ENCODE results near the gene PIP4K2A.
"Not testable (repeated sequence)": the region's sequence is repeated elsewhere in the genome, so short reads cannot be mapped to it uniquely, and the experiment has no call there.

The PIP4K2A gene

DNA sequence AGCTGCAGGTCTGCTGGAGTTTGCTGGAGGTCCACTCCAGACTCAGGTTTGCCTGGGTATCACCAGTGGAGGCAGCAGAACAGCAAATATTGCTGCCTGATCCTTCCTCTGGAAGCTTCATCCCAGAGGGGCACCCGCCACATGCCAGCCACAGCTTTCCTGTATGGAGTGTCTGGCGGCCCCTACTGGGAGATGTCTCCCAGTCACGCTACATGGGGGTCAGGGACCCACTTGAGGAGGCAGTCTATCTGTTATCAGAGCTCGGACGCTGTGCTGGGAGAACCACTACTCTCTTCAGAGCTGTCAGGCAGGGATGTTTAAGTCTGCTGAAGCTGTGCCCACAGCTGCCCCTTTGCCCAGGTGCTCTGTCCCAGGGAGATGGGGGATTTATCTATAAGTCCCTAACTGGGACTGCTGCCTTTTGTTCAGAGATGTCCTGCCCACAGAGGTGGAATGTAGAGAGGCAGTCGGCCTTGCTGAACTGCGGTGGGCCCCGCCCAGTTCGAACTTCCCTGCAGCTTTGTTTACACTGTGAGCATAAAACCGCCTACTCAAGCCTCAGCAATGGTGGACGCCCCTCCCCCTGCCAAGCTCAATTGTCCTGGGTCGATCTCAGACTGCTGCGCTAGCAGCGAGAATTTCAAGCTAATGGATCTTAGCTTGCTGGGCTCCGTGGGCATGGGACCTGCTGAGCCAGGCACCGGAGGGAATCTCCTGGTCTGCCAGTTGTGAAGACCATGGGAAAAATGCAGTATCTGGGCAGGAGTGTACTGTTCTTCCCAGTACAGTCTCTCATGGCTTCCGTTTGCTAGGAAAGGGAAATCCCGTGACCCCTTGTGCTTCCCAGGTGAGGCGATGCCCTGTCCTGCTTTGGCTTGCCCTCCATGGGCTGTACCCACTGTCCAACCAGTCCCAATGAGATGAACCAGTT lies 200.6 kb downstream of the PIP4K2A start:
- not testable (repeated sequence) for DNase-seq (ENCODE audit: low spot score)

DNA sequence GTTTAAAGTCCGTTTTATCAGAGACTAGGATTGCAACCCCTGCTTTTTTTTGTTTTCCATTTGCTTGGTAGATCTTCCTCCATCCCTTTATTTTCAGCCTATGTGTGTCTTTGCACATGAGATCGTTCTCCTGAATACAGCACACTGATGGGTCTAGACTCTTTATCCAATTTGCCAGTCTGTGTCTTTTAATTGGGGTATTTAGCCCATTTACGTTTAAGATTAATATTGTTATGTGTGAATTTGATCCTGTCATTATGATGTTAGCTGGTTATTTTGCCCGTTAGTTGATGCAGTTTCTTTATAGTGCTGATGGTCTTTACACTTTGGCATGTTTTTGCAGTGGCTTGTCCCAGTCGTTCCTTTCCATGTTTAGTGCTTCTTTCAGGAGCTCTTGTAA lies 202.4 kb downstream of the PIP4K2A start:
- not testable (repeated sequence) for DNase-seq (ENCODE audit: low spot score)

DNA sequence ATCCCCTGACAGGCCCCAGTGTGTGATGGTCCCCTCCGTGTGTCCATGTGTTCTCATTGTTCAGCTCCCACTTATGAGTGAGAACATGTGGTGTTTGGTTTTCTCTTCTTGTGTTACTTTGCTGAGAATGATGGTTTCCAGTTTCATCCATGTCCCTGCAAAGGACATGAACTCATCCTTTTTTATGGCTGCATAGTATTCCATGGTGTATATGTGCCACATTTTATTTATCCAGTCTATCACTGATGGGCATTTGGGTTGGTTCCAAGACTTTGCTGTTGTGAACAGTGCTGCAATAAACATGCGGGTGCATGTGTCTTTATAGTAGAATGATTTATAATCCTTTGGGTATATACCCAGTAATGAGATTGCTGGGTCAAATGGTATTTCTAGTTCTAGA lies 206.2 kb downstream of the PIP4K2A start:
- not testable (repeated sequence) for DNase-seq (ENCODE audit: low spot score)

DNA sequence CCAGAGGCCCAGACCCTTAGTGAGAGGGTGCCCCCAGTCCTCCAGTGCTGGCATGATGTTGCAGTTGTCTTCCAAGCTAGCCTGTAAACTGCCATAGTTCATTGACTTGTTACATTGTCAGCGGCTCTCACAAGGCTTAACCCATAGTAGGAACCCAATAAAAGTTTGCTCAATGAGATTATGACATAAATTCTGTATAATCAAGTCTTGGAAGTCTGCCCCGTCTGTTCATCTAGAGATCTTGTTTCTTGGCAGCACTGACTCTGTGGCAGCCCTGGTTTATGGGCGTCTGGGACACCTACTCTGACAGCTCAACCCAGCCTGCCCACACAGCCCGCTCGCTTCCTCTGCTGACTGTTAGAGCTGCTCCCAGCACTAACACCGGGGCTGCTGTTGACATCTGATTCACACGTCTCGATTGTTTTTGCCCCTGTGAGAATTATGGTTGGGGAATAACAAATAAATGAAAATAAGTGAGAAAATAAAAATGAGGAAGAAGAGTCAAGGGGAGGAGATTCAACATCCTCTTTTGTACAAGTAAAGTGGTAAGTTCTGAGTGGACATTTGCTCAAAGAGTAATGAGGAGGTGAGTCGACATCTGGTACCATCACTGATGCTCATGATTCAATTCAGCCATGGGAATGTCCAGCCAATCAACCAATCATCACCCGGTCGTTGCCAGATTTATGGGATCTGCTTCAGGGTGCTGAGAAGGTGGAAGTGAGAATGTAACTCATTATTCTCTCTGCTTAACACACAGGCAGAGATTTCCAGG lies 208.3 kb downstream of the PIP4K2A start:
- no peak for DNase-seq (ENCODE audit: low spot score)

DNA sequence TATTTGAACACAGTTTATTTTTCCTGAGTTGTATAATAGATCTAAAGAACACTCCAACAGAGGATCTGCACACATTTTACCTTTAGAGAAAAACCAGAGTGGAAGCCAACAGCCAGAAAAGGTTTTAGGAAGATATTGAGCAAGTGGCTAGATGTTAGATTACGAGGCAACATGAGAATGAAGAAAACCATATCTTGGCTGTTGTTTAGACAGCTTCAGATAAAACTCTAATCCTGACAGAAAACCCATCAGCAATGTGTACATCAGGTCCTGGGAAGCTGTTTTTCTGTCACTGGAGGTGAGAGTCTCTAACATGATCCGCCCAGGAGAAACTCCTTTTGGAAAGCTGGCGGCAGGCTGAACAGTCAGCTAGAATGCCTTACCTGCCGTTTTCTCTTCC lies 209.6 kb downstream of the PIP4K2A start:
- no peak for DNase-seq (ENCODE audit: low spot score)

DNA sequence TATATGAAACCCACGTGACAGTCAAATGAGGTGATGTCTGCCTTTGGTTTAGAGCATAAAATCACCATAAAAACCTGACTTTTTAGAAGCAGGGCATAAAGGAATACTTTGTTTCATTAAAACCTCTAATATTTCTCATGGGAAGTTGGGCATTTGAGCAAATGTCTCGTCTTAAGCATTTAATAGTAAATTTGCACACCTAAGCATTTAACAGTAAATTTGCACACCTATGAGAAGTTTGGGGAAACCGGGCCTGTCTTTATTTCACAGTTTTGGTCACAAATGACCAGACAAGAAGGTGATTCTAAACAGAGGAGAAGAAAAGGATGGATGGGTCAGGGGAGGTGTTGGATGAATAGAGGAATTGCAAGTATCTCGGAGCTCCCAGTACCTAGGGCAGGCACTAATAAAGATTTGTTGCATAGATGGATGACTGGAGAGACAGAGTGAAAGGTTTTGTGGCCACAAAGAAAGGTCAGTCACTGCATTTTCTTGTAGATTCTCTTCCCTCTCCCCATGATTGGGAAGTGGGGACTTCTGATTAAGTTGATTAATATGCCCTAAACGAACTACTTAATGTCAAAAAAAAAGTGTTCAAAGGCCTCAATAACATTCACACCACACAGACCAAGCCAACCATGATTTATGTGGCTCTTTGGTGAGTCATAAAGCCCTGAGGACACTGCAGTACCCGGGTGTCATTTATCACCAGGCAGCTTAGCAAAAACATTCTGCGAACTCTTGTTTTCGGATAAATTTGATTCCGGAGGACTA lies 210.9 kb downstream of the PIP4K2A start:
- DNase-seq (ENCODE audit: low spot score) = no peak

DNA sequence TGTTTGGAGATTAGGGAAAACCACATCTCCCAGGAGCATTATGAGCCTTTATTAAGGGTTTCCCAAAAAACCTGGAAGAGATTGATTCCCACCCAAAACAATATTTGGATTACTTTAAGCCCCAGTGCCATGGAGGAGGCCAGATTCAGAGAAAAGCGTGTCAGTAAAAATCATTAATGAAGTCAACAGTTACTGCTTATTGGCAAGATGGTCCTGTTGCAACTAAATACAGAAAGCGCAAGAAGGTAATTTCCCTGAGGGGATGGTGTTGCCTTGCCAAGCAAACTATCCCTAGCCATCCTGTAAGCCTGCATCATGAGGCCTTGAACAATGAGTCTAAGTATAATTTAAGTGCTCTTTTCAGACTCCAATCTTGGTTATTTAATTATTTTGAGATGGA lies 212.5 kb downstream of the PIP4K2A start:
- no peak for DNase-seq (ENCODE audit: low spot score)

DNA sequence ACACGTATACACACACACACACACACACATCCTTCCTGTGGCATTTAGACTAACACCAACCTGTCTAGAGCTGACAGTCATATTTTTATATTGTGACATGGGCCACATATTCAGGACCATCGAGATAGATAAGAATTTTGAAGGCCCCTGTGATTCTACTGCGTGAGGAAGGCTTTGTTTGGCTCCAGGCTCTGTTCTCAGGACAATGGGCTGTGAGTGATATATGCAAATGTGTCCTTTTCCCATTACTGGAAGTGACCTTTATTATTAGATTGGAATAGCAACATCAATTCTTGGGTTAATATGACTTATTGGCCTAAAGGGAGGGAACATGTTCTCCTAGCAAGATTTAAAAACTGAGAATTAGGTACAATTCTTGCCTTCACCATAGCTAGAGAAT lies 213.0 kb downstream of the PIP4K2A start:
- no peak for DNase-seq (ENCODE audit: low spot score)

DNA sequence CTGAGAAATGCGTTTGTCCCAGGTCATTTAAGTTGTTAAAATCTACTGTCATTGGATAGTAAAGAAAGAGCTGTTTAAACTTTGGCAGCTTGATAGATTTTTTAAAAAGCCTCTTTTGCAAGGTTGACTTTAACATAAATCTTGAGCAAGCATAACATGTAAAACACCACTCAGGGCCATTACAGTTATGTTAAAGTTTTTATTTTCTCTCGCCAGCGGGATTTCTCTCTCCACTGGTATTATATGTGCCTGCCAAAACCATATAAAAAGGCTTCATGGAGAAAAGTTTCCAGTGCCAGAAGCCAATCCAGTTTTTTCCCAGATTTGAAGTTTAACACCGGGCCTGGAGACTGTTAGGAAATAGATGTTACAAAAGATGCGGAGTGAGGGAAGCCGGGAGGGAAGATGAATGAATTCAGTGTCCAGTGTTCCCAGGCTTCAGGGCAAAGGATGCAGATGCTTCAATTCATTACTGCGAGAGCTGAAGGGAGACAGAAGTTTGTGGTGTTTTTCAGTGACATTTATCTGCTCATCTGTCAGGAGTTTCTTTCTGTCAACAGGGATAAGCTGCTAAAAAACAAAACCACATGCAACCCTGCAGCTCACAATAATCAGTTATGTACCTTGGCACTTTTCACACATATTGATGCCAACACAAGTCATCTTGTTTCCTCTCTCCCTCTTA lies 213.6 kb downstream of the PIP4K2A start:
- DNase-seq (ENCODE audit: low spot score) = no peak

DNA sequence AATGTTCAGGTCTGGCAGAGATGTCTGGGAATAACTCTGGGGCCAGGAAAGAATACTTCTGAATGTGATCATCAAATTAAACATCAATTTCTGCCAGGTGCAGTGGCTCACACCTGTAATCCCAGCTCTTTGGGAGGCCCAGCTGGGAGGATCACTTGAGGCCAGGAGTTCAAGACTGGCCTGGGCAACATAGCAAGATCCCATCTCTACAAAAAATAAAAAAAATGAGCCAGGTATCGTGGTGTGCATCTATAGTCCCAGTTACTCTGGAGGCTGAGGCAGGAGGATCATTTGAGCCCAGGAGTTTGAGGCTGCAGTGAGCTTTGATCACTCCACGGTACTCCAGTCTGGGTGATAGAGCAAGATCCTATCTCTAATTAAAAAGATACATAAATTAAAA lies 214.4 kb downstream of the PIP4K2A start:
- not testable (repeated sequence) for DNase-seq (ENCODE audit: low spot score)

DNA sequence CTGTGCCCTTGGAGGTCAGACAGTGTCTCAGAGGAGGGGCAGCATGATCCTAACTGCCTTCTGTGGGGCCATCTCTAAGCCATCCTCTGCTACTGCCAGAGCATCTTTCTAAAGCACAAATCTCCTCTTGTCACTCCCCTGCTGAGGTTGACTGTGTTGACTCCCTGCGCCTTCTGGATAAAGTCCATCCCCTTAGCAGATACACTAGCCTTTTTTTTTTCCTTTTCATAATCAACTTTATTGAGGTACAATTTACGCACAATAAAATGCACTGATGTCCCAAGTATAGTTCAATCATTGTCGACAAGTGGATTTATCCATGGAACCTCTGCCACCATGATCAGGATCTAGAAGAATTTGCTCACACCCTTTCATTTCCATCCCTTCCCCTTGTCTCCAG lies 219.0 kb downstream of the PIP4K2A start:
- DNase-seq (ENCODE audit: low spot score) = no peak

DNA sequence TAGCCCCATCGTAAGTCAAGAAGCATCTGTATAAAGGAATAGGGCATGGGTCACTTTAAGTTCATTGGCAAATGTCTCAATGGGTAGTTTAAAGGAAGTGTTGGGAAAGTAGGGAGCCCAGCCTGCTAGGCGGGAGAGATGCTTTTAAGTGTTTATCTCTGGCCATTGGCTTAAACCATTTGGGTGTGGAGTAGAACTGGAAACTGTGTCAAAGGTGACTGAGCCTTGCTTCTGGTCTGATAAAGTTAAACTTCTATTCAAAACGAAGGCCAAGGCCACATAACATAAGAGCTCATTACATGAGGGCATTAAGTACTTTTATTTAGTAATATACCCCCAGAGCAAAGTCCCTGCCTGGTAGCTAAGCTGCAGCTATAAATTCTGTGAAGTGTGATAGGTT lies 220.4 kb downstream of the PIP4K2A start:
- no peak for DNase-seq (ENCODE audit: low spot score)

DNA sequence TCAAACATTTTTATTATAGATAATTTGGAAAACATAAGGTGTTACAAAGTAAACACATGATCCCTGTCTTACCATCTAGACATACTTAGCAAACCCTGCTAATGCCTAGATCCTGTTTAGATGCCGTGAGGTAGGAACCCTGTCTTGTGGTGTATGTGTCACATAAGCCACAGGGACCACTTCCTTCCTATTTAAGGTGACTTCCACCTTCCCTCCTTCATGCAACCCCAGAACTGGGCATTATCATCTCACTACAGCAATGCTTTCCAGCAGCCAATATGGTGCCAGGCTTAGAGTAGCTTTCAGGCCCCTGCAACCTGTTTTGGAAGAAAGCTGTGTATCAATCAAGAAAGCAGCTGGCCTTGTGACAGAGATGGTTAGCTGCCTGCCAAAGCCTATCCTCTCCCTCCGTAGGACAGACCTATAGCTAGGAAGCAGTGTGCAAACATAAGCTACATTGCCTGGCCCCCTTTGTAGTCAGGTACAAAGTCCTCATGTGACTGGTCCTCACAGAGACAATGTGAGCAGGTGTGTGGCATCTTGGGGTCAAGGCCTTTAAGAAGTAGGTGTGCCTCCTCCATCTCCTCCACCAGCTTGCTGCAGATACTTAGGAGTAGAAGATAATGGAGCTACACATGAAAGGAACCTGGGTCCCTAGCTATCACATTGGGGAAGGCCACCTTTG lies 222.3 kb downstream of the PIP4K2A start:
- no peak for DNase-seq (ENCODE audit: low spot score)

DNA sequence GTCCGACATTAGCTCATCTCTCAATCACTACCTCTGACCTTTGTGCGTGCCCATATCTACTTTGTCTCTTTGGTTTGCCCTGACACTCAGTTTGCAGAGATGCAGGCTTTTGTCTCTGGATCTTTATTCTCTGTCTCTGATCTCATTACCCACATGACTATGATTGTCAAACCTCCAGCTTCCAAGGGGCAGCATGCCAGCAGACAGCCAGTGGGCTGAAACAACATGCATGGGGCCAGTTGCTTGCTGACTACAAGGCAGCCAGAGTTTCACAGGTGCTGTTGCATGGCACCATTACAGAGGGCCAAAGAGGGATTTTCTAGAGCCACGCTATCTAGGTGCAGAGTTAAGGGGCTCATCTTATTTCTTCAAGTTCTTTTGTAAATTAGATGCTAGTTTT lies 222.9 kb downstream of the PIP4K2A start:
- DNase-seq (ENCODE audit: low spot score) = no peak

DNA sequence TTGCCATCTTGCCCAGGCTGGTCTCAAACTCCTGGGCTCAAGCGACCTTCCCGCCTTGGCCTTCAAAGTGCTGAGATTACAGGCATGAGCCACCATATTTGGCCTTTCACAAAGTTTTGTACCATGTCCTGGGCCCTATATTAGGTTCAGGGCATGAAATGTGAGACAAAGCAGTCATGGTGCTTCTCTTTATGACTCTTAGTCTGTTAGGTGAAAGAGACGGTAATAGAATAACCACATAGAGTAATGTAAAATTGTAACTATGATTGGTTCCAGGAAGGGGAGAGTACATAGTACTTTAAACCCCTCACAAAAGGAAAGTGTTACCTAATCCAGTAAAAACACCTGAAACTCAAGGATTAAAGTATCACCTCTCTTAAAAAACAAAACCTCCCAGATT lies 224.4 kb downstream of the PIP4K2A start:
- no peak for DNase-seq (ENCODE audit: low spot score)

DNA sequence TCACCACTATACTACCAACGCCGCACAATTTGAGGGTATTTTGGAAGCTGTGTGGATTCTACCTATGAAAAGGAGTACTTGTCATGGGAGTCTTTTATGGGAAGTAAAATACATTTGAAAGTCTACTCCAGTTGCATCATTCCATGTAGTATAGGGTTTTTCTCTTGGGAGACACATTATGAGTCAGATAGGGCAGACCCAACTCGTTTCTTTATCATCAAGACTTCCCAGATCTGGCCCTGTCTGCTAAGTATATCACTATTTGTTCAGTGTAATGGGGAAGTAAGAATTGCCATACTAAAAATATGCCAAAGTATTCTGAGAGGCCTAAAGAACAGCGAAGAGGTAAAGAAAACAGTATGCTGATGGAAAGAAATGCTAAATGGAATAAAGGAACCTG lies 224.9 kb downstream of the PIP4K2A start:
- DNase-seq (ENCODE audit: low spot score) = no peak

DNA sequence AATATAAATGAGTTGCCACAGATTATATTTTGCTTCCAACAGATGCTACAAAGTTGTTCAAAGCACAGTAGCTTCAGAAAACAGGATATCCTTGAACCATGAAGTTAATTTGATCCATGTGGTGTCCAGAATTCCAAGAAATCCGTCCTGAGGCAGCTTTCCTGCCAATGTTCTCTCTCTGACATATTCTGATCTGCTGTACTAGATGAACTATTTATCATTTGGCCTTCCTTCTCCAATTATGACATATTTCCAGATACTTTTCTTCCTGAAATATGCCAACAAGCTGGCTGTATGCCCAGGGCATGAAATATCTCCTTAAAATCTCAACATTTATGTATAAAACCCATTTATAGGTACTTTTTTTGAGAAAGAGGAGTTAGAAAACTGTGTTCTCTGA lies 227.9 kb downstream of the PIP4K2A start:
- no peak for DNase-seq (ENCODE audit: low spot score)
